IMR-90 (cell line): ENCODE measurements around the gene ANKRD63.

Experiments
- RCOR1 ChIP-seq: IDR thresholded peaks from 2 replicates; pipeline ENCODE4 v1.6.1; 2012; ENCODE audit warnings: mild to moderate bottlenecking, low read length, improper control_type of control experiment; ENCODE audit not compliant: insufficient replicate concordance
- TF ChIP-seq, protein P1 (sequence below): conservative IDR thresholded peaks from 2 replicates; pipeline ENCODE4 v1.5.1; 2012; ENCODE audit warnings: mild to moderate bottlenecking, low read depth, low read length, improper control_type of control experiment

DNA sequence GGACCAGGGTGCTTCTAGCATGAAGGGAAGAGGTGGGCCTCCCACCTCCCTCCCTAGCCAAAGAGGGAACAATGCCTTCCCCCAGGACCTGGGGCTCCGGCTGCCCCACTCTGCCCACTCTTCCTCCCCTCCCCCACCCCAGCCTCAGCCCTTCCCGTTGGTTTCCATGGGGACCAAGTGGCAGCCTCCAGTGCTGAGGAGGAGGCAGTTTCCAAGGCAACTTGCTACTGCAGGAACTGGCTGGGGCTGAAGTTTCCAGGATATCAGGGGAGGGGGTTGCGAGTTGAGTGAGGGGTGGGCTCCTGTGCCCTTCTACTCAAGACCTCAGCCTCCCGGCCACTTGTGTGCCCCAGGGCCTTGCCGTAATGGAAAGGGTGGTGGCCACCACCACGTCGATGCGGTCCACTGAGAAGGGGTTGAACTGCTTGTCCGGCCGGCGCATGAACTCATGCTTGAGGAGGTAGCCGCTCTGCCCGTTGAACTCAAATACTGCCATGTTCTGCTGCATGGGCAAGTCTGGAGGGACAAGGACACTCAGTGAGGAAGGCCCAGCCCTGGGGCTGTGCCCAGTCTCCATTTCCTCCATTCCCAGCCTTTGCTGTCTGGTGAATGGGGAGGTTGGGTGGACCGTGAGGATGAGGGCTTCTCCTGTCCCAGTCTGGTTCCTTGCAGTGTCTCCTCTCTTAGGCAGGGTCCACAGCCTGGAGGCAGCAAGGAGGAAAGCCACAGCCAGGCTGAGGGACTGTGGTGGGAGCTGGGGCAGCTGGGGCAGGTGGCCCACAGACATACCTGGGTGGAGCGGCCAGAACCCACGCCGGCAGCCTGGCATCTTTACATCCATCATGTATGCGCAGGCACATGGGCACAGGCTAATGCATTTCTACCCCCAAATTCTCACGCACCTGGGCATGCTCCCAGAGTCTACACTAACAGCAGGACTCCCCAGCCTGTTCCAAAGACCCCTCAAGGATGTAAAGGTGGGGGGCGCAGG, 11.3 kb upstream of the ANKRD63 start:
- TF ChIP-seq RCOR1 = no peak
- TF ChIP-seq, protein P1, sequence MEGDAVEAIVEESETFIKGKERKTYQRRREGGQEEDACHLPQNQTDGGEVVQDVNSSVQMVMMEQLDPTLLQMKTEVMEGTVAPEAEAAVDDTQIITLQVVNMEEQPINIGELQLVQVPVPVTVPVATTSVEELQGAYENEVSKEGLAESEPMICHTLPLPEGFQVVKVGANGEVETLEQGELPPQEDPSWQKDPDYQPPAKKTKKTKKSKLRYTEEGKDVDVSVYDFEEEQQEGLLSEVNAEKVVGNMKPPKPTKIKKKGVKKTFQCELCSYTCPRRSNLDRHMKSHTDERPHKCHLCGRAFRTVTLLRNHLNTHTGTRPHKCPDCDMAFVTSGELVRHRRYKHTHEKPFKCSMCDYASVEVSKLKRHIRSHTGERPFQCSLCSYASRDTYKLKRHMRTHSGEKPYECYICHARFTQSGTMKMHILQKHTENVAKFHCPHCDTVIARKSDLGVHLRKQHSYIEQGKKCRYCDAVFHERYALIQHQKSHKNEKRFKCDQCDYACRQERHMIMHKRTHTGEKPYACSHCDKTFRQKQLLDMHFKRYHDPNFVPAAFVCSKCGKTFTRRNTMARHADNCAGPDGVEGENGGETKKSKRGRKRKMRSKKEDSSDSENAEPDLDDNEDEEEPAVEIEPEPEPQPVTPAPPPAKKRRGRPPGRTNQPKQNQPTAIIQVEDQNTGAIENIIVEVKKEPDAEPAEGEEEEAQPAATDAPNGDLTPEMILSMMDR = no peak
